HepG2 (cell line): ENCODE results near the gene GLOD4. TPM values are rescaled to one million over a fixed set of nuclear protein-coding genes. Genes with fewer than 3 reads are reported as not detected.
A peak's percentile ranks its signal among the peaks of the same experiment; 100 is the strongest.

Experiments
- ATF1 ChIP-seq: IDR thresholded peaks from 2 replicates; pipeline ENCODE4 v1.6.1; 2016; ENCODE audit warnings: mild to moderate bottlenecking, control low read depth
- BCL6 ChIP-seq: IDR thresholded peaks from 2 replicates; pipeline ENCODE4 v1.6.1; 2016; ENCODE audit warnings: missing genetic modification reagents, missing compliant biosample characterization
- BORCS8-MEF2B ChIP-seq: sonication (generic); formaldehyde crosslinking; IDR thresholded peaks from 2 replicates; pipeline ENCODE4 v1.8.0; 2022; ENCODE audit warnings: mild to moderate bottlenecking, missing genetic modification reagents
- FOXA3 ChIP-seq: IDR thresholded peaks from 2 replicates; pipeline ENCODE4 v1.6.1; 2016; ENCODE audit warnings: missing genetic modification reagents, missing compliant biosample characterization
- FOXP1 ChIP-seq, 2 experiments: fragments of 450-650 bp in 1 of 2; IDR thresholded peaks; 2 replicates each; pipeline ENCODE4 v1.6.1; 2017 to 2018; ENCODE audit warnings: antibody characterized with exemption in 1 of 2
- FOXP4 ChIP-seq: sonication (generic); formaldehyde crosslinking; IDR thresholded peaks from 2 replicates; pipeline ENCODE4 v1.4.0; 2020; ENCODE audit warnings: missing genetic modification reagents
- GABPB1 ChIP-seq: IDR thresholded peaks from 2 replicates; pipeline ENCODE4 v1.6.1; 2016; ENCODE audit warnings: mild to moderate bottlenecking, missing genetic modification reagents, moderate library complexity, missing compliant biosample characterization
- HOXA3 ChIP-seq: sonication (generic); formaldehyde crosslinking; IDR thresholded peaks from 2 replicates; pipeline ENCODE4 v1.5.0; 2020; ENCODE audit warnings: missing genetic modification reagents
- MNT ChIP-seq: fragments of 450-650 bp; IDR thresholded peaks from 2 replicates; pipeline ENCODE4 v1.6.1; 2016
- NFKB2 ChIP-seq: sonication (generic); formaldehyde crosslinking; IDR thresholded peaks from 2 replicates; pipeline ENCODE4 v1.4.0; 2020; ENCODE audit warnings: missing genetic modification reagents, borderline replicate concordance
- RXRB ChIP-seq: IDR thresholded peaks from 2 replicates; pipeline ENCODE4 v1.6.1; 2016; ENCODE audit warnings: borderline replicate concordance, missing genetic modification reagents, missing compliant biosample characterization
- THAP9 ChIP-seq: sonication (generic); formaldehyde crosslinking; IDR thresholded peaks from 2 replicates; pipeline ENCODE4; 2020; ENCODE audit warnings: missing genetic modification reagents, mild to moderate bottlenecking, borderline replicate concordance
- ZBTB38 ChIP-seq: sonication (generic); formaldehyde crosslinking; IDR thresholded peaks from 2 replicates; pipeline ENCODE4 v1.5.1; 2020; ENCODE audit warnings: mild to moderate bottlenecking, missing genetic modification reagents
- ZC3H13 ChIP-seq: sonication (generic); formaldehyde crosslinking; IDR thresholded peaks from 2 replicates; pipeline ENCODE4 v1.8.1; 2023; ENCODE audit warnings: mild to moderate bottlenecking, missing genetic modification reagents, moderate library complexity
- ZMYM4 ChIP-seq: sonication (generic); formaldehyde crosslinking; IDR thresholded peaks from 2 replicates; pipeline ENCODE4 v1.8.1; 2023; ENCODE audit warnings: mild to moderate bottlenecking, missing genetic modification reagents
- polyA plus RNA-seq, 8 experiments: library from polyadenylated mRNA; depleted of rRNA in 3 of 8; stranded (reverse) in 7 of 8; unstranded in 1 of 8; fragments of >200 nt; fragmentation: Illumina TruSeq in 4 of 8; extraction: Trizol in 4 of 8; gene quantifications; 2 replicates each; pipeline versions ENCODE4 v1.2.1 to v1.2.3, GENCODE V29; 2011 to 2016; ENCODE audit warnings: low read depth in 4 of 8, missing spikeins in 1 of 8, mixed read lengths in 1 of 8; ENCODE audit not compliant: insufficient read depth in 1 of 8
- total RNA-seq, 5 experiments: library from RNA; depleted of rRNA; stranded (reverse); fragments of >200 nt; fragmentation: Illumina TruSeq; extraction: Trizol; gene quantifications; 2 replicates each; pipeline ENCODE4 v1.2.3, GENCODE V29; 2016; ENCODE audit warnings: low read depth in 1 of 5
- TF ChIP-seq, protein P1 (sequence below): sonication (generic); IDR thresholded peaks from 2 replicates; pipeline ENCODE4 v1.6.1; 2016; ENCODE audit warnings: low read depth, borderline replicate concordance
- TF ChIP-seq, protein P2 (sequence below): IDR thresholded peaks from 2 replicates; pipeline ENCODE4 v1.6.1; 2012; ENCODE audit warnings: inconsistent platforms
- TF ChIP-seq, protein P3 (sequence below): sonication (generic); formaldehyde crosslinking; IDR thresholded peaks from 2 replicates; pipeline ENCODE4 v1.4.0; 2020; ENCODE audit warnings: missing genetic modification reagents

Gene GLOD4
- total and polyA plus RNA-seq, 2 of the 13 experiments (the other 11 are each of a cell fraction or from before 2014, with no cell fraction given): 53.7 to 87.8 TPM

DNA sequence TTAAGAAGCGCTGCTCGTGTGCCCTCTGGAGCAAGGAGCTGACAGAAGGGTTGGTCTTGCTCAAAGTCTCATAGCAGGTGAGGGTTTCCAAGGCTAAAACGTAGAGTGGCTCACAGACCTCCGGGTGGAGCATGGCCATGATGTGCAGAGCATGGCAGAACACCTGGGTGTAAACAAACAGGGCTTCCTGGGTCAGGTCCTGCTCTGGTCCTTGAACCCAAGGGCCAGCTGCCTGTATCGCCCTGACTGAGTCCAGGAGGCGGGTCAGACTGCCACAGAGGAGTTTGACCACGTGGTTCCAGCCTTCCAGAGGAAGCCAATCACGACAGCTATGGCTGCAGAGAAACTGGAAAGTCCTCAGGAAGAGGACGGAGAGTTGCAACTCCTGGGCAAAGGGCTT is 37.1 kb downstream of the GLOD4 start (continued):
- TF ChIP-seq GABPB1 (CRISPR knock-in tag): 0 out of 2 replicates have a peak, but pooled peaks have one; percentile 22
- peak; percentile 26; the same call in 1 of the 2 replicates for TF ChIP-seq FOXP4
- peak; percentile 89 for TF ChIP-seq ZBTB38 (CRISPR knock-in tag)
- TF ChIP-seq ZMYM4 (CRISPR knock-in tag): peak; percentile 60
- TF ChIP-seq, protein P1, sequence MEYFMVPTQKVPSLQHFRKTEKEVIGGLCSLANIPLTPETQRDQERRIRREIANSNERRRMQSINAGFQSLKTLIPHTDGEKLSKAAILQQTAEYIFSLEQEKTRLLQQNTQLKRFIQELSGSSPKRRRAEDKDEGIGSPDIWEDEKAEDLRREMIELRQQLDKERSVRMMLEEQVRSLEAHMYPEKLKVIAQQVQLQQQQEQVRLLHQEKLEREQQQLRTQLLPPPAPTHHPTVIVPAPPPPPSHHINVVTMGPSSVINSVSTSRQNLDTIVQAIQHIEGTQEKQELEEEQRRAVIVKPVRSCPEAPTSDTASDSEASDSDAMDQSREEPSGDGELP: peak; percentile 45; the same call in 1 of the 2 replicates
- TF ChIP-seq, protein P2, sequence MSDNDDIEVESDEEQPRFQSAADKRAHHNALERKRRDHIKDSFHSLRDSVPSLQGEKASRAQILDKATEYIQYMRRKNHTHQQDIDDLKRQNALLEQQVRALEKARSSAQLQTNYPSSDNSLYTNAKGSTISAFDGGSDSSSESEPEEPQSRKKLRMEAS: peak; percentile 59
- TF ChIP-seq ZC3H13 (CRISPR knock-in tag): 0 out of 2 replicates have a peak, but pooled peaks have one; percentile 39
- TF ChIP-seq, protein P3, sequence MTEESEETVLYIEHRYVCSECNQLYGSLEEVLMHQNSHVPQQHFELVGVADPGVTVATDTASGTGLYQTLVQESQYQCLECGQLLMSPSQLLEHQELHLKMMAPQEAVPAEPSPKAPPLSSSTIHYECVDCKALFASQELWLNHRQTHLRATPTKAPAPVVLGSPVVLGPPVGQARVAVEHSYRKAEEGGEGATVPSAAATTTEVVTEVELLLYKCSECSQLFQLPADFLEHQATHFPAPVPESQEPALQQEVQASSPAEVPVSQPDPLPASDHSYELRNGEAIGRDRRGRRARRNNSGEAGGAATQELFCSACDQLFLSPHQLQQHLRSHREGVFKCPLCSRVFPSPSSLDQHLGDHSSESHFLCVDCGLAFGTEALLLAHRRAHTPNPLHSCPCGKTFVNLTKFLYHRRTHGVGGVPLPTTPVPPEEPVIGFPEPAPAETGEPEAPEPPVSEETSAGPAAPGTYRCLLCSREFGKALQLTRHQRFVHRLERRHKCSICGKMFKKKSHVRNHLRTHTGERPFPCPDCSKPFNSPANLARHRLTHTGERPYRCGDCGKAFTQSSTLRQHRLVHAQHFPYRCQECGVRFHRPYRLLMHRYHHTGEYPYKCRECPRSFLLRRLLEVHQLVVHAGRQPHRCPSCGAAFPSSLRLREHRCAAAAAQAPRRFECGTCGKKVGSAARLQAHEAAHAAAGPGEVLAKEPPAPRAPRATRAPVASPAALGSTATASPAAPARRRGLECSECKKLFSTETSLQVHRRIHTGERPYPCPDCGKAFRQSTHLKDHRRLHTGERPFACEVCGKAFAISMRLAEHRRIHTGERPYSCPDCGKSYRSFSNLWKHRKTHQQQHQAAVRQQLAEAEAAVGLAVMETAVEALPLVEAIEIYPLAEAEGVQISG (CRISPR knock-in tag): 0 out of 2 replicates have a peak, but pooled peaks have one; percentile 16
- 0 out of 2 replicates have a peak, but pooled peaks have one; percentile 47 for TF ChIP-seq BORCS8-MEF2B (CRISPR knock-in tag)
- peak; percentile 55 for TF ChIP-seq FOXA3 (CRISPR knock-in tag)
- TF ChIP-seq RXRB: peak; percentile 41; the same call in 1 of the 2 replicates
- peak; percentile 33 for TF ChIP-seq MNT
- 0 out of 2 replicates have a peak, but pooled peaks have one; percentile 23 for TF ChIP-seq THAP9 (CRISPR knock-in tag)
- no peak for TF ChIP-seq ATF1 (CRISPR knock-in tag)
- no peak for TF ChIP-seq BCL6
- peak; percentile 49; the same call in 1 of the 2 replicates for TF ChIP-seq HOXA3 (CRISPR knock-in tag)
- peak; percentile 62; the same call in 1 of the 2 replicates for TF ChIP-seq NFKB2 (CRISPR knock-in tag)
- TF ChIP-seq FOXP1 (IDR thresholded peaks at IDR 0.05): no peak
- 0 out of 2 replicates have a peak, but pooled peaks have one; percentile 41 for TF ChIP-seq FOXP1 (CRISPR knock-in tag; IDR thresholded peaks at IDR 0.05)
